H1 (cell line): Measurements from ENCODE around the gene RPL19. TPM values are rescaled to one million over a fixed set of nuclear protein-coding genes. Genes with fewer than 3 reads are reported as not detected.

ENCODE experiments used
- BCL11A ChIP-seq, 2 experiments: IDR thresholded peaks; one replicate each; pipeline ENCODE4 v1.6.1; 2011; ENCODE audit warnings: low read depth in 2 of 2, low read length in 2 of 2, mild to moderate bottlenecking in 2 of 2
- CTCF ChIP-seq, 3 experiments: IDR thresholded peaks; 1 replicate in 2 of 3; 2 replicates in 1 of 3; pipeline versions ENCODE4 v1.5.1 to v1.6.1; 2011; ENCODE audit warnings: low read length in 3 of 3, mild to moderate bottlenecking in 3 of 3, inconsistent platforms in 2 of 3, low read depth in 1 of 3, moderate library complexity in 1 of 3; ENCODE audit not compliant: insufficient read depth in 1 of 3; ENCODE audit errors: control extremely low read depth in 1 of 3
- GABPA ChIP-seq: IDR thresholded peaks from 2 replicates; pipeline ENCODE4 v1.6.1; 2011; ENCODE audit warnings: mild to moderate bottlenecking, low read length, moderate library complexity, borderline replicate concordance; ENCODE audit not compliant: insufficient read depth
- JUND ChIP-seq: IDR thresholded peaks from 2 replicates; pipeline ENCODE4 v1.6.1; 2011; ENCODE audit warnings: mild to moderate bottlenecking, improper control_type of control experiment, low read length
- MAFK ChIP-seq: IDR thresholded peaks from 2 replicates; pipeline ENCODE4 v1.6.1; 2012; ENCODE audit warnings: low read depth, mild to moderate bottlenecking, improper control_type of control experiment, low read length
- RAD21 ChIP-seq, 2 experiments: IDR thresholded peaks in 1 of 2; conservative IDR thresholded peaks in 1 of 2; 2 replicates each; pipeline ENCODE4 v1.6.1; 2011; ENCODE audit warnings: low read depth in 2 of 2, low read length in 2 of 2, improper control_type of control experiment in 1 of 2, inconsistent platforms in 1 of 2, mild to moderate bottlenecking in 1 of 2, moderate library complexity in 1 of 2
- polyA plus RNA-seq, 7 experiments: library from polyadenylated mRNA; depleted of rRNA in 3 of 7; stranded (reverse) in 5 of 7; unstranded in 2 of 7; fragments of >200 nt in 5 of 7; fragments of 200-250 nt in 2 of 7; gene quantifications; 1 replicate in 5 of 7; 2 replicates in 1 of 7; 4 replicates in 1 of 7; pipeline versions ENCODE4 v1.2.1 to v1.2.3, GENCODE V29; 2011 to 2013; ENCODE audit warnings: missing spikeins in 2 of 7, mixed read lengths in 2 of 7
- total RNA-seq: library from RNA; stranded (reverse); fragmentation: NEBNext Ultra II Directional; extraction: Animal tissue kit (Norgen Biotek cat#: 25700); gene quantifications from 2 replicates; pipeline ENCODE4 v1.2.1, GENCODE V29; 2021
- TF ChIP-seq, protein P1 (sequence below): fragments of 300-600 bp; sonication (generic); IDR thresholded peaks from 2 replicates; pipeline ENCODE4 v1.7.1; 2012; ENCODE audit warnings: low read length, moderate library complexity, mild to moderate bottlenecking, inconsistent platforms; ENCODE audit not compliant: insufficient replicate concordance

Gene RPL19
- total and polyA plus RNA-seq, 2 of the 8 experiments (the other 6 are each of a cell fraction or from before 2014, with no cell fraction given) = 2,108 to 2,182 TPM

DNA sequence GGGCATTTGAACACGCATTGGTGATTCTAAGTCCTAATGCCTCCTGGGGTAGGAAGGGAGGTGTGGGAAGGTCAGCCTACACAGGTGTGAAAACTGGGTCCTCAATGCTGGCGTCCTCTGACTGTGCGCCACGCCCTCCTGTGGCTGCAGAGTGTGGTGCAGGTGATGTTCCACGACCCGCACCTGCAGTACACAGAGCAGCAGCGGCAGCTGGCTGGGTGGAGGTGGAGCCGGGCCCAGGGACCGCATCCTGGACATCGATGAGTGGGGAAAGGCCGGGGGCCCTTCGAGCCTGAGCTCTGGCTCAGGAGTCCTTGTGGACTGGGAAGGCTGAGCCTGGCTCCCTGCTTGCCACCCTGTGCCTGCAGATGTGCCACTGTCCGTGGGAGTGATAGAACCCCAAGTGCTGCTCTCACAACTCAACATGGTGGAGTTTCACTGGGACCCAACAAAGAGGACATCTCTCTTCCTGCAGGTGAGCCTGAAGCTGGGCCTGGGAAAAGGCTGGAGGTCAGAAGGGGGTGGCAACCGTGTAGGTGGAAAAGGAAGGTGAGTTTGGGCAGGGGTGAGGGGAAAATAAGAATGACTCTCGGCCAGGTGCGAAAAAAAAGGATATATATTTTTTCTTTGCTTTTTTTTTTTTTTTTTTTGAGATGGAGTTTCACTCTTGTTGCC lies 39.7 kb downstream of the RPL19 start (continued):
- TF ChIP-seq, protein P1, sequence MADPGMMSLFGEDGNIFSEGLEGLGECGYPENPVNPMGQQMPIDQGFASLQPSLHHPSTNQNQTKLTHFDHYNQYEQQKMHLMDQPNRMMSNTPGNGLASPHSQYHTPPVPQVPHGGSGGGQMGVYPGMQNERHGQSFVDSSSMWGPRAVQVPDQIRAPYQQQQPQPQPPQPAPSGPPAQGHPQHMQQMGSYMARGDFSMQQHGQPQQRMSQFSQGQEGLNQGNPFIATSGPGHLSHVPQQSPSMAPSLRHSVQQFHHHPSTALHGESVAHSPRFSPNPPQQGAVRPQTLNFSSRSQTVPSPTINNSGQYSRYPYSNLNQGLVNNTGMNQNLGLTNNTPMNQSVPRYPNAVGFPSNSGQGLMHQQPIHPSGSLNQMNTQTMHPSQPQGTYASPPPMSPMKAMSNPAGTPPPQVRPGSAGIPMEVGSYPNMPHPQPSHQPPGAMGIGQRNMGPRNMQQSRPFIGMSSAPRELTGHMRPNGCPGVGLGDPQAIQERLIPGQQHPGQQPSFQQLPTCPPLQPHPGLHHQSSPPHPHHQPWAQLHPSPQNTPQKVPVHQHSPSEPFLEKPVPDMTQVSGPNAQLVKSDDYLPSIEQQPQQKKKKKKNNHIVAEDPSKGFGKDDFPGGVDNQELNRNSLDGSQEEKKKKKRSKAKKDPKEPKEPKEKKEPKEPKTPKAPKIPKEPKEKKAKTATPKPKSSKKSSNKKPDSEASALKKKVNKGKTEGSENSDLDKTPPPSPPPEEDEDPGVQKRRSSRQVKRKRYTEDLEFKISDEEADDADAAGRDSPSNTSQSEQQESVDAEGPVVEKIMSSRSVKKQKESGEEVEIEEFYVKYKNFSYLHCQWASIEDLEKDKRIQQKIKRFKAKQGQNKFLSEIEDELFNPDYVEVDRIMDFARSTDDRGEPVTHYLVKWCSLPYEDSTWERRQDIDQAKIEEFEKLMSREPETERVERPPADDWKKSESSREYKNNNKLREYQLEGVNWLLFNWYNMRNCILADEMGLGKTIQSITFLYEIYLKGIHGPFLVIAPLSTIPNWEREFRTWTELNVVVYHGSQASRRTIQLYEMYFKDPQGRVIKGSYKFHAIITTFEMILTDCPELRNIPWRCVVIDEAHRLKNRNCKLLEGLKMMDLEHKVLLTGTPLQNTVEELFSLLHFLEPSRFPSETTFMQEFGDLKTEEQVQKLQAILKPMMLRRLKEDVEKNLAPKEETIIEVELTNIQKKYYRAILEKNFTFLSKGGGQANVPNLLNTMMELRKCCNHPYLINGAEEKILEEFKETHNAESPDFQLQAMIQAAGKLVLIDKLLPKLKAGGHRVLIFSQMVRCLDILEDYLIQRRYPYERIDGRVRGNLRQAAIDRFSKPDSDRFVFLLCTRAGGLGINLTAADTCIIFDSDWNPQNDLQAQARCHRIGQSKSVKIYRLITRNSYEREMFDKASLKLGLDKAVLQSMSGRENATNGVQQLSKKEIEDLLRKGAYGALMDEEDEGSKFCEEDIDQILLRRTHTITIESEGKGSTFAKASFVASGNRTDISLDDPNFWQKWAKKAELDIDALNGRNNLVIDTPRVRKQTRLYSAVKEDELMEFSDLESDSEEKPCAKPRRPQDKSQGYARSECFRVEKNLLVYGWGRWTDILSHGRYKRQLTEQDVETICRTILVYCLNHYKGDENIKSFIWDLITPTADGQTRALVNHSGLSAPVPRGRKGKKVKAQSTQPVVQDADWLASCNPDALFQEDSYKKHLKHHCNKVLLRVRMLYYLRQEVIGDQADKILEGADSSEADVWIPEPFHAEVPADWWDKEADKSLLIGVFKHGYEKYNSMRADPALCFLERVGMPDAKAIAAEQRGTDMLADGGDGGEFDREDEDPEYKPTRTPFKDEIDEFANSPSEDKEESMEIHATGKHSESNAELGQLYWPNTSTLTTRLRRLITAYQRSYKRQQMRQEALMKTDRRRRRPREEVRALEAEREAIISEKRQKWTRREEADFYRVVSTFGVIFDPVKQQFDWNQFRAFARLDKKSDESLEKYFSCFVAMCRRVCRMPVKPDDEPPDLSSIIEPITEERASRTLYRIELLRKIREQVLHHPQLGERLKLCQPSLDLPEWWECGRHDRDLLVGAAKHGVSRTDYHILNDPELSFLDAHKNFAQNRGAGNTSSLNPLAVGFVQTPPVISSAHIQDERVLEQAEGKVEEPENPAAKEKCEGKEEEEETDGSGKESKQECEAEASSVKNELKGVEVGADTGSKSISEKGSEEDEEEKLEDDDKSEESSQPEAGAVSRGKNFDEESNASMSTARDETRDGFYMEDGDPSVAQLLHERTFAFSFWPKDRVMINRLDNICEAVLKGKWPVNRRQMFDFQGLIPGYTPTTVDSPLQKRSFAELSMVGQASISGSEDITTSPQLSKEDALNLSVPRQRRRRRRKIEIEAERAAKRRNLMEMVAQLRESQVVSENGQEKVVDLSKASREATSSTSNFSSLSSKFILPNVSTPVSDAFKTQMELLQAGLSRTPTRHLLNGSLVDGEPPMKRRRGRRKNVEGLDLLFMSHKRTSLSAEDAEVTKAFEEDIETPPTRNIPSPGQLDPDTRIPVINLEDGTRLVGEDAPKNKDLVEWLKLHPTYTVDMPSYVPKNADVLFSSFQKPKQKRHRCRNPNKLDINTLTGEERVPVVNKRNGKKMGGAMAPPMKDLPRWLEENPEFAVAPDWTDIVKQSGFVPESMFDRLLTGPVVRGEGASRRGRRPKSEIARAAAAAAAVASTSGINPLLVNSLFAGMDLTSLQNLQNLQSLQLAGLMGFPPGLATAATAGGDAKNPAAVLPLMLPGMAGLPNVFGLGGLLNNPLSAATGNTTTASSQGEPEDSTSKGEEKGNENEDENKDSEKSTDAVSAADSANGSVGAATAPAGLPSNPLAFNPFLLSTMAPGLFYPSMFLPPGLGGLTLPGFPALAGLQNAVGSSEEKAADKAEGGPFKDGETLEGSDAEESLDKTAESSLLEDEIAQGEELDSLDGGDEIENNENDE = no peak
- TF ChIP-seq CTCF (IDR thresholded peaks at IDR 0.05; ENCODE audit: control extremely low read depth in 1 of 3, insufficient read depth in 1 of 3, low read depth in 1 of 3, low read length in 3 of 3) (peak; percentile 91 to 100 (median 99)), MAFK (no peak), JUND (no peak), RAD21 (IDR thresholded peaks at IDR 0.05 in 1 of 2, conservative IDR thresholded peaks at IDR 0.05 in 1 of 2; ENCODE audit: low read depth in 2 of 2, low read length in 2 of 2) (peak; percentile 67 to 76), GABPA (peak; percentile 47; the same call in 1 of the 2 replicates), BCL11A (IDR thresholded peaks at IDR 0.05; ENCODE audit: low read depth in 2 of 2, low read length in 2 of 2) (no peak)
